ENCODE results near the gene NAV3.

- no peak for TF ChIP-seq CTCF (IDR thresholded peaks at IDR 0.05)
- TF ChIP-seq EZH2 (IDR thresholded peaks at IDR 0.05; ENCODE audit: borderline replicate concordance, insufficient read depth, low read depth, low read length, poor library complexity, severe bottlenecking): no peak
Measured at GRCh38 chr12:78204926-78205325, 374.2 kb downstream of the NAV3 start.
